K562 (cell line): ENCODE measurements around the gene INHA.
A peak's percentile ranks its signal among the peaks of the same experiment; 100 is the strongest.

ENCODE experiments used
- CTCF ChIP-seq, 3 experiments: IDR thresholded peaks in 2 of 3; conservative IDR thresholded peaks in 1 of 3; 2 replicates each; pipeline ENCODE4 v1.5.1; 2011 to 2012; ENCODE audit warnings: low read length in 3 of 3, mild to moderate bottlenecking in 3 of 3, control low read depth in 2 of 3, improper control_type of control experiment in 1 of 3, inconsistent platforms in 1 of 3, low read depth in 1 of 3, mixed read lengths in 1 of 3, moderate library complexity in 1 of 3; ENCODE audit not compliant: insufficient read depth in 2 of 3
- MAX ChIP-seq: sonication (generic); formaldehyde crosslinking; IDR thresholded peaks from 2 replicates; pipeline ENCODE4 v1.9.0; 2022; ENCODE audit warnings: mild to moderate bottlenecking, missing genetic modification reagents

GRCh38 chr2:219619235-219619634 is 47.1 kb downstream of the INHA start:
- TF ChIP-seq CTCF (IDR thresholded peaks at IDR 0.05 in 2 of 3, conservative IDR thresholded peaks at IDR 0.05 in 1 of 3; ENCODE audit: insufficient read depth in 2 of 3, low read depth in 1 of 3, low read length in 3 of 3) (peak; percentile 39 to 54 (median 47); a peak in 5 of 6 replicates), MAX (CRISPR knock-in tag) (no peak)
